Adrenal gland (tissue), 5 donors: ENCODE measurements around the gene CDK6.

Source experiments
- CTCF ChIP-seq, 6 experiments: fragments of 450-650 bp in 4 of 6; fragments of 200-600 bp in 2 of 6; sonication (generic) in 1 of 6; IDR thresholded peaks; 1 replicate in 5 of 6; 2 replicates in 1 of 6; pipeline versions ENCODE4 v1.5.1 to v1.8.0; 2016 to 2021; ENCODE audit warnings: antibody characterized with exemption in 6 of 6, mild to moderate bottlenecking in 2 of 6, moderate library complexity in 1 of 6
- POLR2A ChIP-seq, 2 donors: fragments of 450-650 bp; IDR thresholded peaks; one replicate each; pipeline ENCODE4 v1.6.1; 2017; ENCODE audit warnings: antibody characterized with exemption in 2 of 2, mild to moderate bottlenecking in 2 of 2, moderate library complexity in 1 of 2
- donor health status: DM: no; HTN: no; CAD: no.

- TF ChIP-seq CTCF (IDR thresholded peaks at IDR 0.05) (no peak), POLR2A (IDR thresholded peaks at IDR 0.05) (no peak)
Observed at GRCh38 chr7:92736870-92737269, 99.5 kb downstream of the CDK6 start.
